Loucy (cell line): ENCODE measurements around the gene PHACTR4.
"Not testable (repeated sequence)": the region's sequence is repeated elsewhere in the genome, so short reads cannot be mapped to it uniquely, and the experiment has no call there.

Experiments
- H2AFZ ChIP-seq: fragments of 200-600 bp; sonication (generic); 2 replicates; pipeline ENCODE4 v1.6.0; 2016; ENCODE audit warnings: antibody characterized with exemption, mild to moderate bottlenecking, low read length, moderate library complexity
- H3F3A ChIP-seq: fragments of 200-600 bp; 2 replicates; pipeline ENCODE4 v1.6.0; 2016; ENCODE audit warnings: antibody characterized with exemption, low read depth, mild to moderate bottlenecking
- H3K27me3 ChIP-seq: fragments of 200-600 bp; sonication (generic); 2 replicates; pipeline ENCODE4 v1.6.1; 2014; ENCODE audit warnings: low read length, mild to moderate bottlenecking; ENCODE audit not compliant: insufficient read depth, poor library complexity, severe bottlenecking
- H3K36me3 ChIP-seq: fragments of 200-600 bp; sonication (generic); 2 replicates; pipeline ENCODE4 v1.6.1; 2016; ENCODE audit warnings: low read length; ENCODE audit not compliant: insufficient read depth
- H3K4me1 ChIP-seq: fragments of 200-600 bp; sonication (generic); 2 replicates; pipeline ENCODE4 v1.5.1; 2014; ENCODE audit warnings: low read length, mild to moderate bottlenecking; ENCODE audit not compliant: insufficient read depth, poor library complexity, severe bottlenecking
- H3K4me2 ChIP-seq: fragments of 200-600 bp; sonication (generic); 2 replicates; pipeline ENCODE4 v1.6.0; 2014; ENCODE audit warnings: antibody characterized with exemption, low read length, low read depth, mild to moderate bottlenecking; ENCODE audit not compliant: poor library complexity, severe bottlenecking
- H3K4me3 ChIP-seq: fragments of 200-600 bp; sonication (generic); 2 replicates; pipeline ENCODE4 v1.5.1; 2014; ENCODE audit warnings: low read length, mild to moderate bottlenecking, mixed read lengths; ENCODE audit not compliant: poor library complexity, severe bottlenecking
- H3K79me2 ChIP-seq: fragments of 200-600 bp; sonication (generic); 2 replicates; pipeline ENCODE4 v1.6.1; 2014; ENCODE audit warnings: low read length; ENCODE audit not compliant: insufficient read depth
- H3K9ac ChIP-seq: fragments of 200-600 bp; sonication (generic); 2 replicates; pipeline ENCODE4 v1.6.0; 2014; ENCODE audit warnings: mild to moderate bottlenecking, low read depth, low read length, moderate library complexity; ENCODE audit not compliant: poor library complexity, severe bottlenecking
- H3K9me2 ChIP-seq: fragments of 200-600 bp; sonication (generic); replicated peaks from 2 replicates; pipeline ENCODE4 v1.6.1; 2016; ENCODE audit warnings: low read depth, low read length, mixed read lengths
- H3K9me3 ChIP-seq: fragments of 200-600 bp; sonication (generic); 2 replicates; pipeline ENCODE4 v1.6.1; 2014; ENCODE audit warnings: mild to moderate bottlenecking, antibody characterized with exemption, low read length, low read depth; ENCODE audit not compliant: insufficient read depth
- H4K20me1 ChIP-seq: fragments of 200-600 bp; sonication (generic); 2 replicates; pipeline ENCODE4 v1.6.0; 2014; ENCODE audit warnings: antibody characterized with exemption, low read length, mild to moderate bottlenecking; ENCODE audit not compliant: insufficient read depth, poor library complexity, severe bottlenecking
- EZH2phosphoT487 ChIP-seq: fragments of 200-600 bp; IDR thresholded peaks from 2 replicates; pipeline ENCODE4 v1.6.1; 2018; ENCODE audit warnings: antibody characterized with exemption, mild to moderate bottlenecking, moderate library complexity, borderline replicate concordance
- TF ChIP-seq, protein P1 (sequence below): fragments of 200-600 bp; sonication (generic); conservative IDR thresholded peaks from 2 replicates; pipeline ENCODE4 v1.5.1; 2014; ENCODE audit warnings: mild to moderate bottlenecking, antibody characterized with exemption, low read length

The PHACTR4 gene

DNA sequence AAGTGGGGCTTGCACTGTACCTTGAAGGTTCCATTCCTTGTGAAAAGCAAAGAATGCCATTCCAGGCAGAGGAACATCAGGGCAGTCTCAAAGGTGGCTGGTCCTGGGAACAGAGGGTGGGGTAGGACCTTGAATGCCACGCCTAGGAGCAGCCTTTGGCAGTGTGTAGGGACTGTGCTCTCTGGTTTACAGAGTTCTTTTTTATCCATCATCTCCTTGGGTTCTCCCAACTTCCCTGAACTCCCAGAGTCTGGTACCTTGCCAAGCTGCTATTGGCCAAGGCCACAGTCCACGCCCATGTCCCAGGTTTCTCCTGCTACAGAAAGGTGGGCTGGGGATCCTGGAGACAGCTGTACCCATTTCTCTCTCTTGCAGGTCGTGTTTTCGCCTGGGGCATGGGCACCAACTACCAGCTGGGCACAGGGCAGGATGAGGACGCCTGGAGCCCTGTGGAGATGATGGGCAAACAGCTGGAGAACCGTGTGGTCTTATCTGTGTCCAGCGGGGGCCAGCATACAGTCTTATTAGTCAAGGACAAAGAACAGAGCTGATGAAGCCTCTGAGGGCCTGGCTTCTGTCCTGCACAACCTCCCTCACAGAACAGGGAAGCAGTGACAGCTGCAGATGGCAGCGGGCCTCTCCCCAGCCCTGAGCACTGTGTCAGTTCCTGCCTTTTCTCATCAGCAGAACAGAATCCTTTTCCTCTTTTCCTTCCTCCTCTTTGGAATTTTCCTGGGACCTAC is 168.1 kb downstream of the PHACTR4 start:
- no peaks in the 10 kb centered on the region for H4K20me1 ChIP-seq
- TF ChIP-seq, protein P1, sequence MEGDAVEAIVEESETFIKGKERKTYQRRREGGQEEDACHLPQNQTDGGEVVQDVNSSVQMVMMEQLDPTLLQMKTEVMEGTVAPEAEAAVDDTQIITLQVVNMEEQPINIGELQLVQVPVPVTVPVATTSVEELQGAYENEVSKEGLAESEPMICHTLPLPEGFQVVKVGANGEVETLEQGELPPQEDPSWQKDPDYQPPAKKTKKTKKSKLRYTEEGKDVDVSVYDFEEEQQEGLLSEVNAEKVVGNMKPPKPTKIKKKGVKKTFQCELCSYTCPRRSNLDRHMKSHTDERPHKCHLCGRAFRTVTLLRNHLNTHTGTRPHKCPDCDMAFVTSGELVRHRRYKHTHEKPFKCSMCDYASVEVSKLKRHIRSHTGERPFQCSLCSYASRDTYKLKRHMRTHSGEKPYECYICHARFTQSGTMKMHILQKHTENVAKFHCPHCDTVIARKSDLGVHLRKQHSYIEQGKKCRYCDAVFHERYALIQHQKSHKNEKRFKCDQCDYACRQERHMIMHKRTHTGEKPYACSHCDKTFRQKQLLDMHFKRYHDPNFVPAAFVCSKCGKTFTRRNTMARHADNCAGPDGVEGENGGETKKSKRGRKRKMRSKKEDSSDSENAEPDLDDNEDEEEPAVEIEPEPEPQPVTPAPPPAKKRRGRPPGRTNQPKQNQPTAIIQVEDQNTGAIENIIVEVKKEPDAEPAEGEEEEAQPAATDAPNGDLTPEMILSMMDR = no peak
- no peak for TF ChIP-seq EZH2phosphoT487
- peaks cover 44% of the 10 kb centered on the region; the same call in 1 of the 2 replicates for H3K36me3 ChIP-seq
- H3K4me1 ChIP-seq = no peaks in the 10 kb centered on the region
- no peaks in the 10 kb centered on the region for H3K9me3 ChIP-seq
- H3K27me3 ChIP-seq = no peaks in the 10 kb centered on the region
- no peak overlapping the region for H2AFZ ChIP-seq
- no peak overlapping the region for H3K9ac ChIP-seq
- no peaks in the 10 kb centered on the region for H3K9me2 ChIP-seq
- H3K4me2 ChIP-seq = no peak overlapping the region
- no peaks in the 10 kb centered on the region for H3F3A ChIP-seq
- H3K79me2 ChIP-seq = no peaks in the 10 kb centered on the region
- no peak overlapping the region for H3K4me3 ChIP-seq

DNA sequence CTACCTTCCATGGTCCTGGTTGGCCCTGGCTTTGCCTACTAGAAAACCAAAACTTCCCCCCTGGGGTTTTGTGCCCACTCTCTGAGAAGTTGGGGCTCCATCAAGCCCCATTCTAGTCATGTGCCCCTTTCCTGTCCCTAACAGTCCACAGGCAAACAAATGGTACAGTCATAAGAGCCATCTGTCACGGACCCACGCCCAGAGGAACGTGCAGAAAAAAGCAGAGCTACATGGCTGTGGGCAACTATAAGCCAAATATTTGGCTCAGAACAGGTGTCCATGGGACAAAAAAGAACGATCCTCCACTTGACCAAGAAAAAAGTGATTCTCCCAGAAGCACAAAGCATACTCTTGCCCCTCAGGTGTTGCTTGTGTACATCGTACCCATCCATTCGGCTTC is 168.7 kb downstream of the PHACTR4 start:
- no peak overlapping the region for H3K9ac ChIP-seq
- TF ChIP-seq, protein P1 = no peak
- no peak for TF ChIP-seq EZH2phosphoT487
- H4K20me1 ChIP-seq = no peaks in the 10 kb centered on the region

DNA sequence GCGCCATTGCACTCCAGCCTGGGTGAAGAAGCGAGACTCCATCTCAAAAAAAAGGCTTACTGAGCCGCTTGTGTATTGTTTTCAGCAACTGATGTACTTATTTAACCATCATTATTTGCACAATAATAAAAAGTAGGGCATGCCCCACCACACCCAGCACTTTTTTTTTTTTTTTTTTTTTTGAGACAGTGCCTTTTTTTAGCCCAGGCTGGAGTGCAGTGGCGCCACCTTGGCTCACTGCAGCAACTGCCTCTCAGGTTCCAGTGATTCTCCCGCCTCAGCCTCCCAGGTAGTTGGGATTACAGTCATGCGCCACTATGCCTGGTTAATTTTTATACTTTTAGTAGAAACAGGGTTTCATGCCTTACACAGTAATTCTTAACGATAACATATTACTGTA is 171.1 kb downstream of the PHACTR4 start:
- Histone ChIP-seq H3K27me3 (no peaks in the 10 kb centered on the region), H3K4me2 (no peak overlapping the region), H3K79me2 (no peaks in the 10 kb centered on the region), H3F3A (no peaks in the 10 kb centered on the region), H3K9me3 (no peaks in the 10 kb centered on the region), H3K36me3 (peaks cover 29% of the 10 kb centered on the region; the same call in 1 of the 2 replicates), H4K20me1 (no peaks in the 10 kb centered on the region), H2AFZ (no peak overlapping the region), H3K9me2 (no peaks in the 10 kb centered on the region), H3K9ac (no peak overlapping the region), H3K4me1 (no peaks in the 10 kb centered on the region), H3K4me3 (no peak overlapping the region)
- TF ChIP-seq EZH2phosphoT487 = no peak
- TF ChIP-seq, protein P1 = peak; percentile 48

More for the DNA sequence above, 168.7 kb downstream of the PHACTR4 start:
- Histone ChIP-seq H3K9me2 (no peaks in the 10 kb centered on the region), H3K4me3 (no peak overlapping the region), H3K27me3 (no peaks in the 10 kb centered on the region), H3K4me1 (no peaks in the 10 kb centered on the region), H3K4me2 (no peak overlapping the region), H3K79me2 (no peaks in the 10 kb centered on the region), H3K36me3 (peaks cover 42% of the 10 kb centered on the region; the same call in 1 of the 2 replicates), H3K9me3 (no peaks in the 10 kb centered on the region), H3F3A (no peaks in the 10 kb centered on the region), H2AFZ (no peak overlapping the region)

DNA sequence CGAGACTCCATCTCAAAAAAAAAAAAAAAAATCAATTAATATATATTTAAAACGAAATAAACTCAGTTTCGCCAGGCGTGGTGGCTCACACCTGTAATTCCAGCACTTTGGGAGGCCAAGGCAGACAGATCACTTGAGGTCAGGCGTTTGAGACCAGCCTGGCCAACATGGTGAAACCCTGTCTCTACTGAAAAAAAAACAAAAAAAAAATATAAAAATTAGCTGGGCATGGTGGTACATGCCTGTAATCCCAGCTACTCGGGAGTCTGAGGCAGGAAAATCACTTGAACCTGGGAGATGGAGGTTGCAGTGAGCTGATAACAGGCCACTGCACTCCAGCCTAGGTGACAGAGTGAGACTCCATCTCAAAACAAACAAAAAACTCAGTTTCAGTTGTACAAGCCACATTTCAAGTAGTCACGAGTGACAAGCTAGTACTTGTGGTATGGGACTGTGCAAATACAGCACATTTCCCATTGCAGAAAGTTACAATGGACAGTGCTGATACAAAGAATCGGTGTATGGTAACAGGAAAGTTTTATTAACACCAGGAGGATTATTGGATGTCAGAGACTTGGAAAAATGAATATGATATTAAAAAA is 172.0 kb downstream of the PHACTR4 start:
- not testable (repeated sequence) for H3K4me1 ChIP-seq, H3K27me3 ChIP-seq

More for the DNA sequence above, 172.0 kb downstream of the PHACTR4 start:
- not testable (repeated sequence) for H4K20me1 ChIP-seq, H3K9me2 ChIP-seq, H3F3A ChIP-seq, H3K4me2 ChIP-seq, H3K4me3 ChIP-seq, H2AFZ ChIP-seq, H3K9me3 ChIP-seq, H3K79me2 ChIP-seq, H3K9ac ChIP-seq
- peaks cover 21% of the 10 kb centered on the region; the same call in 1 of the 2 replicates for H3K36me3 ChIP-seq
